OCI-LY1 (cell line): ENCODE measurements around the gene ACAD8.

Source experiments
- H2AFZ ChIP-seq: fragments of 200-600 bp; sonication (generic), shearing (Covaris generic); 2 replicates; pipeline ENCODE4 v1.6.0; 2014; ENCODE audit warnings: antibody characterized with exemption, mild to moderate bottlenecking, low read length
- H3F3A ChIP-seq: fragments of 200-600 bp; sonication (generic), shearing (Covaris generic); 2 replicates; pipeline ENCODE4 v1.6.0; 2014; ENCODE audit warnings: mild to moderate bottlenecking, antibody characterized with exemption, low read length, moderate library complexity; ENCODE audit not compliant: insufficient read depth
- H3K27ac ChIP-seq: fragments of 200-600 bp; sonication (generic); 2 replicates; pipeline ENCODE4 v1.5.1; 2014; ENCODE audit warnings: low read length, mixed run types, mild to moderate bottlenecking, low read depth; ENCODE audit not compliant: poor library complexity, severe bottlenecking
- H3K27me3 ChIP-seq: fragments of 200-600 bp; sonication (generic); 2 replicates; pipeline ENCODE4 v1.6.0; 2014; ENCODE audit warnings: antibody characterized with exemption, mild to moderate bottlenecking, low read length, moderate library complexity; ENCODE audit not compliant: insufficient read depth
- H3K36me3 ChIP-seq: fragments of 200-600 bp; sonication (generic); 2 replicates; pipeline ENCODE4 v1.6.1; 2014; ENCODE audit warnings: mild to moderate bottlenecking, antibody characterized with exemption, low read length, moderate library complexity, mixed read lengths; ENCODE audit not compliant: insufficient read depth
- H3K4me1 ChIP-seq: fragments of 200-600 bp; sonication (generic); 2 replicates; pipeline ENCODE4 v1.5.1; 2014; ENCODE audit warnings: mild to moderate bottlenecking, low read length, moderate library complexity; ENCODE audit not compliant: insufficient read depth, severe bottlenecking
- H3K4me2 ChIP-seq: fragments of 200-600 bp; sonication (generic), shearing (Covaris generic); 2 replicates; pipeline ENCODE4 v1.6.1; 2014; ENCODE audit warnings: low read length
- H3K4me3 ChIP-seq: fragments of 200-600 bp; sonication (generic); 2 replicates; pipeline ENCODE4 v1.5.1; 2014; ENCODE audit warnings: low read length, low read depth, mild to moderate bottlenecking, mixed read lengths; ENCODE audit not compliant: poor library complexity, severe bottlenecking
- H3K79me2 ChIP-seq: fragments of 200-600 bp; shearing (Covaris generic); 2 replicates; pipeline ENCODE4 v1.6.1; 2016; ENCODE audit warnings: mixed run types, low read length, mixed read lengths; ENCODE audit not compliant: insufficient read depth
- H3K9ac ChIP-seq: fragments of 200-600 bp; sonication (generic), shearing (Covaris generic); 2 replicates; pipeline ENCODE4 v1.6.1; 2014; ENCODE audit warnings: mild to moderate bottlenecking, low read length, mixed read lengths
- H3K9me2 ChIP-seq: fragments of 200-600 bp; sonication (generic), shearing (Covaris generic); 2 replicates; pipeline ENCODE4 v1.6.1; 2014; ENCODE audit warnings: low read depth, mild to moderate bottlenecking, low read length, mixed read lengths
- H3K9me3 ChIP-seq: fragments of 200-600 bp; shearing (Covaris generic); 2 replicates; pipeline ENCODE4 v1.6.1; 2014; ENCODE audit warnings: low read length, mixed read lengths
- H4K20me1 ChIP-seq: fragments of 200-600 bp; sonication (generic), shearing (Covaris generic); 2 replicates; pipeline ENCODE4 v1.6.0; 2016; ENCODE audit warnings: mild to moderate bottlenecking, low read length; ENCODE audit not compliant: insufficient read depth
- EZH2 ChIP-seq: fragments of 200-600 bp; sonication (generic), shearing (Covaris generic); IDR thresholded peaks from 2 replicates; pipeline ENCODE4 v1.8.0; 2017; ENCODE audit warnings: borderline replicate concordance, mixed run types, mild to moderate bottlenecking, antibody characterized with exemption, low read length, moderate library complexity, mixed read lengths
- TF ChIP-seq, protein P1 (sequence below): fragments of 200-600 bp; sonication (generic), shearing (Covaris generic); IDR thresholded peaks from 2 replicates; pipeline ENCODE4 v1.5.1; 2017; ENCODE audit warnings: mild to moderate bottlenecking, antibody characterized with exemption, low read length, moderate library complexity, mixed read lengths

Gene ACAD8

GRCh38 chr11:134292661-134293060 is 39.3 kb downstream of the ACAD8 start:
- no peaks in the 10 kb centered on the region for H3F3A ChIP-seq
- H3K9me3 ChIP-seq, result no peaks in the 10 kb centered on the region
- H3K9me2 ChIP-seq, result no peaks in the 10 kb centered on the region
- no peaks in the 10 kb centered on the region for H4K20me1 ChIP-seq
- H3K4me2 ChIP-seq, result no peak overlapping the region
- H3K4me1 ChIP-seq, result no peaks in the 10 kb centered on the region
- H3K27ac ChIP-seq, result no peak overlapping the region
- H3K27me3 ChIP-seq, result no peaks in the 10 kb centered on the region
- no peak overlapping the region for H3K9ac ChIP-seq
- H3K36me3 ChIP-seq, result no peaks in the 10 kb centered on the region
- no peak overlapping the region for H2AFZ ChIP-seq
- H3K79me2 ChIP-seq, result no peaks in the 10 kb centered on the region
- no peak for TF ChIP-seq EZH2
- TF ChIP-seq, protein P1, sequence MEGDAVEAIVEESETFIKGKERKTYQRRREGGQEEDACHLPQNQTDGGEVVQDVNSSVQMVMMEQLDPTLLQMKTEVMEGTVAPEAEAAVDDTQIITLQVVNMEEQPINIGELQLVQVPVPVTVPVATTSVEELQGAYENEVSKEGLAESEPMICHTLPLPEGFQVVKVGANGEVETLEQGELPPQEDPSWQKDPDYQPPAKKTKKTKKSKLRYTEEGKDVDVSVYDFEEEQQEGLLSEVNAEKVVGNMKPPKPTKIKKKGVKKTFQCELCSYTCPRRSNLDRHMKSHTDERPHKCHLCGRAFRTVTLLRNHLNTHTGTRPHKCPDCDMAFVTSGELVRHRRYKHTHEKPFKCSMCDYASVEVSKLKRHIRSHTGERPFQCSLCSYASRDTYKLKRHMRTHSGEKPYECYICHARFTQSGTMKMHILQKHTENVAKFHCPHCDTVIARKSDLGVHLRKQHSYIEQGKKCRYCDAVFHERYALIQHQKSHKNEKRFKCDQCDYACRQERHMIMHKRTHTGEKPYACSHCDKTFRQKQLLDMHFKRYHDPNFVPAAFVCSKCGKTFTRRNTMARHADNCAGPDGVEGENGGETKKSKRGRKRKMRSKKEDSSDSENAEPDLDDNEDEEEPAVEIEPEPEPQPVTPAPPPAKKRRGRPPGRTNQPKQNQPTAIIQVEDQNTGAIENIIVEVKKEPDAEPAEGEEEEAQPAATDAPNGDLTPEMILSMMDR, result no peak
- H3K4me3 ChIP-seq, result no peak overlapping the region

DNA sequence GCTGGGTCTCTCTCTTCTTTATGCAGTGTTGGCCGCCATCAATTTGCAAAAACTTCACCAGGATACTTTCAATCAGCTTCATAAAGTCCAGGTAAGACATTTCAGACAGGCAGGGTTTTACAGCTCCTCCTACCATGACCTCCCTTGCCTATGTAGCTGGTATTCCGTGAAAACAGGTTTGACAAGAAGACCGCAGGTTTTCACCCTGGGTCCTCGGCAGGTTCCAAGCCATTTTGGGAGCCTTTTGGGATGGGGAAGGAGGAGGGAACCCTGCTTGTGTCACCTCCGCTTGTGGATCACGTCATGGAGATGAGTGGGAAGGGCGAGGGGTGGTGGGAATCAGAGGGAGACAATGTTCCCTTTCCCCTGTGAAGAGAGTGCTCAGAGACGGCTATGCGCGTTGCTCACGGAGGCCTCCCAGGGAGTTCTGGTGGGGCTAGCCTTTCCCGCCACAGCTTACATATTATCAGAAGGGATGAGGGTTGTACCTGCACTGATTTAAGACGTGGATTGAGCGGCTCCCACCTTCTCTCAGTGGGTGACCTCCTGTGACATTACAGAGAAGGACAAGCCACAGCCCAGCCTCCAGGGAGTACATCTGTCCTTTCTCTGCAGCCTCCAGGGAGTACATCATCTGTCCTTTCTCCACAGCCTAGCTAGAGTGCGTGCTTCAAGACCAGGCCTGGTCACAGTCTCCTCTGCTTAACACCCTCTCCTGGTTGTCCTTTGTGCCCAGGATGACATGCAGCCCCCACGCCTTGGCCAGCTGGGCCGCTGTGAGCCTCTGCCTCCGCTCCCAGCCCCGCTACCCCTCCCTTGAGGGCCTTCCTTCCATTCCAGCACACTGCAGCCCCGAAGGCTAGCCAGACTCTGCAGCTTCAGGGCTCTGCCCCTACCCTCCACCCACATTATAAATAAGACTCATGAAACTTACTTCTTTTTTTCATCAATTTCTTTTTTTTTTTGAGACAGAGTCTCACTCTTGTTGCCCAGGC is 40.0 kb downstream of the ACAD8 start:
- Histone ChIP-seq H3K9me2 (no peaks in the 10 kb centered on the region), H3K4me1 (no peaks in the 10 kb centered on the region), H3K36me3 (no peaks in the 10 kb centered on the region), H3K27ac (no peak overlapping the region), H3F3A (no peaks in the 10 kb centered on the region), H3K27me3 (no peaks in the 10 kb centered on the region), H3K4me3 (no peak overlapping the region), H2AFZ (no peak overlapping the region), H3K9ac (no peak overlapping the region), H3K79me2 (no peaks in the 10 kb centered on the region), H3K4me2 (no peak overlapping the region), H4K20me1 (no peaks in the 10 kb centered on the region), H3K9me3 (no peaks in the 10 kb centered on the region)
- TF ChIP-seq EZH2, result no peak
- TF ChIP-seq, protein P1, result no peak

DNA sequence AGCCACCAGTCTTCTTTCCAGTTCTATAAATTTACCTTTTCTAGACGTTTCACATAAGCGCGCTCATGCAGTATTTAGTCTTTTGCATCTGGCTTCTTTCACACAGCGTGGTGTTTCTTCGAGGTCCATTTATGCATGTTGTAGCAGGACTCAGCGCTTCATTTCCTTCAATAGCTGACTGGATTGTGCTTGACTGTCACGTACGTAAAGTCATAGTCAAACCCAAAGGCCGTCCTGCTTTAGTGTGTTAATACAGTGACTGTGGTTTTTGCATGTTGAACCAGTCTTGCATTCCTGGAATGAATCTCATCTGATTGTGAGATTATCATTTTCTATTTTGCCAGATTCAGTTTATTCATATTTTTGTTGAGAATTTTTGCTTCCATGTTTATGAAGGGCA is 41.3 kb downstream of the ACAD8 start:
- TF ChIP-seq, protein P1, result no peak
- TF ChIP-seq EZH2, result no peak
- no peaks in the 10 kb centered on the region for H3K36me3 ChIP-seq

More for the DNA sequence above, 41.3 kb downstream of the ACAD8 start:
- no peak overlapping the region for H3K9ac ChIP-seq
- H3K79me2 ChIP-seq, result no peaks in the 10 kb centered on the region
- H3K27me3 ChIP-seq, result no peaks in the 10 kb centered on the region
- no peak overlapping the region for H3K27ac ChIP-seq
- no peaks in the 10 kb centered on the region for H3K9me3 ChIP-seq
- no peaks in the 10 kb centered on the region for H3F3A ChIP-seq
- H2AFZ ChIP-seq, result no peak overlapping the region
- no peaks in the 10 kb centered on the region for H4K20me1 ChIP-seq
- no peak overlapping the region for H3K4me3 ChIP-seq
- no peak overlapping the region for H3K4me2 ChIP-seq
- no peaks in the 10 kb centered on the region for H3K9me2 ChIP-seq
- H3K4me1 ChIP-seq, result no peaks in the 10 kb centered on the region
